CD14-positive monocyte (primary cell): ENCODE measurements around the gene NBEA. TPM values are rescaled to one million over a fixed set of nuclear protein-coding genes. Genes with fewer than 3 reads are reported as not detected.

Source experiments
- DNase-seq, 3 donors: peaks; one replicate each; pipeline ENCODE4 v3.0.0-alpha.2; 2011 to 2022
- H2AFZ ChIP-seq: 2 replicates; pipeline ENCODE4 v1.6.0; 2012; ENCODE audit warnings: mild to moderate bottlenecking, low read depth, low read length, inconsistent platforms; ENCODE audit not compliant: insufficient read depth, poor library complexity, severe bottlenecking
- H3K27ac ChIP-seq, 2 donors: 1 replicate in 1 of 2; 2 replicates in 1 of 2; pipeline ENCODE4 v1.5.1; 2012 to 2013; ENCODE audit warnings: low read length in 2 of 2, control low read depth in 1 of 2, inconsistent platforms in 1 of 2, low read depth in 1 of 2, mild to moderate bottlenecking in 1 of 2
- H3K27me3 ChIP-seq, 2 donors: one replicate each; pipeline versions ENCODE4 v1.6.0 to v1.6.1; 2011 to 2013; ENCODE audit warnings: low read length in 2 of 2; ENCODE audit not compliant: control insufficient read depth in 2 of 2, insufficient read depth in 2 of 2
- H3K36me3 ChIP-seq, 2 donors: replicated peaks in 1 of 2; 1 replicate in 1 of 2; 2 replicates in 1 of 2; pipeline versions ENCODE4 v1.5.1 to v1.6.1; 2012 to 2013; ENCODE audit warnings: low read length in 2 of 2, control low read depth in 1 of 2, inconsistent platforms in 1 of 2, mild to moderate bottlenecking in 1 of 2; ENCODE audit not compliant: insufficient read depth in 2 of 2, control insufficient read depth in 1 of 2
- H3K4me1 ChIP-seq, 2 donors: 1 replicate in 1 of 2; 2 replicates in 1 of 2; pipeline versions ENCODE4 v1.5.1 to v1.6.1; 2012 to 2013; ENCODE audit warnings: low read length in 2 of 2, control low read depth in 1 of 2, inconsistent platforms in 1 of 2, mild to moderate bottlenecking in 1 of 2, moderate library complexity in 1 of 2; ENCODE audit not compliant: insufficient read depth in 2 of 2, control insufficient read depth in 1 of 2
- H3K4me2 ChIP-seq: replicated peaks from 2 replicates; pipeline ENCODE3; 2012; ENCODE audit warnings: low read length, moderate library complexity, mild to moderate bottlenecking; ENCODE audit not compliant: poor library complexity, severe bottlenecking; ENCODE audit errors: extremely low read depth
- H3K4me3 ChIP-seq, 3 experiments: fragments of 200-600 bp in 1 of 3; sonication (generic) in 1 of 3; replicated peaks in 1 of 3; 1 replicate in 2 of 3; 2 replicates in 1 of 3; pipeline ENCODE4 v1.5.1; 2011 to 2013; ENCODE audit warnings: low read length in 3 of 3, mild to moderate bottlenecking in 3 of 3, control low read depth in 2 of 3, low read depth in 2 of 3, inconsistent platforms in 1 of 3, moderate library complexity in 1 of 3
- H3K79me2 ChIP-seq: 2 replicates; pipeline ENCODE4 v1.6.0; 2012; ENCODE audit warnings: mild to moderate bottlenecking, control low read depth, inconsistent platforms, low read length, moderate library complexity; ENCODE audit not compliant: insufficient read depth
- H3K9ac ChIP-seq: 2 replicates; pipeline ENCODE4 v1.6.0; 2017; ENCODE audit warnings: low read length, mild to moderate bottlenecking; ENCODE audit not compliant: insufficient read depth, poor library complexity, severe bottlenecking
- H3K9me3 ChIP-seq, 2 donors: replicated peaks in 1 of 2; 1 replicate in 1 of 2; 2 replicates in 1 of 2; pipeline versions ENCODE4 v1.5.1 to v1.6.1; 2012 to 2013; ENCODE audit warnings: low read length in 2 of 2, control low read depth in 1 of 2; ENCODE audit not compliant: control insufficient read depth in 1 of 2, insufficient read depth in 1 of 2
- H4K20me1 ChIP-seq: 2 replicates; pipeline ENCODE4 v1.6.0; 2012; ENCODE audit warnings: mild to moderate bottlenecking, low read length, control low read depth, moderate library complexity; ENCODE audit not compliant: insufficient read depth
- H3K27ac Mint-ChIP-seq, 7 donors: one replicate each; pipeline ENCODE4 v1.8.0; 2020; ENCODE audit warnings: mild to moderate bottlenecking in 7 of 7, mixed read lengths in 7 of 7, moderate library complexity in 6 of 7, inconsistent platforms in 2 of 7
- H3K27me3 Mint-ChIP-seq, 3 donors: one replicate each; pipeline ENCODE4 v1.8.0; 2021 to 2022; ENCODE audit warnings: low read depth in 3 of 3, mild to moderate bottlenecking in 3 of 3, mixed read lengths in 3 of 3, moderate library complexity in 3 of 3, inconsistent platforms in 1 of 3
- H3K36me3 Mint-ChIP-seq, 2 donors: one replicate each; pipeline ENCODE4 v1.8.0; 2020; ENCODE audit warnings: mixed read lengths in 2 of 2, inconsistent platforms in 1 of 2, mild to moderate bottlenecking in 1 of 2
- H3K4me1 Mint-ChIP-seq: one replicate; pipeline ENCODE4 v1.8.0; 2020; ENCODE audit warnings: mild to moderate bottlenecking, mixed read lengths
- H3K4me3 Mint-ChIP-seq, 2 donors: one replicate each; pipeline ENCODE4 v1.8.0; 2020; ENCODE audit warnings: mild to moderate bottlenecking in 2 of 2, mixed read lengths in 2 of 2, moderate library complexity in 1 of 2
- H3K9me3 Mint-ChIP-seq, 7 donors: one replicate each; pipeline ENCODE4 v1.8.0; 2020 to 2022; ENCODE audit warnings: mixed read lengths in 7 of 7, mild to moderate bottlenecking in 6 of 7, moderate library complexity in 6 of 7, inconsistent platforms in 2 of 7
- CTCF ChIP-seq: fragments of 200-600 bp; IDR thresholded peaks from one replicate; pipeline ENCODE4 v1.8.0; 2022; ENCODE audit warnings: antibody characterized with exemption, mild to moderate bottlenecking
- WGBS: methylation state at CpG from one replicate; pipeline ENCODE4 v1.1.5; 2013; ENCODE audit warnings: missing lambda C conversion rate; ENCODE audit not compliant: insufficient coverage; 5-methylcytosine and 5-hydroxymethylcytosine counted together
- intact Hi-C, 2 donors: fragments of 100-400 bp; cut with micrococcal nuclease; formaldehyde crosslinking; loops; one replicate each; pipeline versions ENCODE4 v1.15.0 to v1.15.1; 2023
- polyA plus RNA-seq, 3 donors: library from polyadenylated mRNA; depleted of rRNA in 1 of 3; unstranded in 2 of 3; stranded (reverse) in 1 of 3; fragments of 300-500 nt in 2 of 3; fragments of >200 nt in 1 of 3; fragmentation: Illumina TruSeq in 2 of 3; gene quantifications; 1 replicate in 2 of 3; 2 replicates in 1 of 3; pipeline ENCODE4 v1.2.3, GENCODE V29; 2012 to 2021

Gene NBEA
- polyA plus RNA-seq, 3 donors, result 0.03 to 0.23 (median 0.08) TPM

DNA sequence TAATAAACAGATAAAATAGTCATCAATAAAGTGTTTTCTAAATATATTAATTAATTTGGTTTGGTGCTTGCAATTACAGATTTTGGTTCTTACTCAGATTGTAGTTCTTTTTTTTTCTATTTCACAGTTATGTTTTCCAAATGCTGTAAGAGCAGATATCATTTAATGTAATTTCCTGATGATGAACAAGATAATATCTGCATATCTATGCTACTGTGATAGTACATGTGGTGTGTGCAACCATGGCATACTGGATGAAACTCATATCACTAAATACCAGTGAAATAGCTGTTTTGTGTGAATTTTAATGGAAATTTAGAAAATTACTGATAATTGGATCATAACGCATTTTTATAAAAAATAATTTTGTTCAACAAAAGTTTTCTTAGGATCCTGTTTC lies 623.2 kb downstream of the NBEA start:
- Histone ChIP-seq H3K27me3 (no peaks in the 10 kb centered on the region), H3K4me1 (no peaks in the 10 kb centered on the region), H3K9ac (no peak overlapping the region), H2AFZ (no peak overlapping the region), H3K4me3 (no peak overlapping the region), H4K20me1 (no peaks in the 10 kb centered on the region), H3K9me3 (no peaks in the 10 kb centered on the region), H3K27ac (no peak overlapping the region), H3K79me2 (no peaks in the 10 kb centered on the region), H3K4me2 (no peak overlapping the region), H3K36me3 (no peaks in the 10 kb centered on the region)
- Mint-ChIP-seq H3K27ac (no peak overlapping the region), H3K9me3 (no peaks in the 10 kb centered on the region), H3K4me1 (peaks cover 2% of the 10 kb centered on the region), H3K36me3 (no peaks in the 10 kb centered on the region), H3K4me3 (no peak overlapping the region), H3K27me3 (peaks cover 0 to 2% (median 0%) of the 10 kb centered on the region in 3 donors)
- WGBS, result no CpG with 5 or more reads among the region's 1 CpG
- no peak for TF ChIP-seq CTCF
- no peak for DNase-seq
- intact Hi-C loops, result no loop called here

DNA sequence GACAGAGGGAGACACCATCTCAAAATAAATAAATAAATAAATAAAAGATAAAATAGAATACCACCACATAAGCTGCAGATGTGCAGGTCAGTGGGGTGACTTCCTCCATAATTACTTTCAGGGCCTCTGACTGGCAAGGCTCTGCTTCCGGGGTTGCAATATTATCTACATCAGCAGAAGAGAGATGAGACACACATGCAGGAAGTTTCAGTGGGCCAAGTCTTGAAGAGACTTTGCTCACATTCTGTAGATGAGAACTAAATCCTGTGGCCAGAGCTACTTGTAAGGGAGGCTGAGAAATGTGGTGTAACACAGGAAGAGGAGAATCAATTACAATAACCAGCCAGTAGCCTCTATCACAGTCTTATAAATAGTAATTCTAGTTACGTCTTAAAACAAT lies 624.3 kb downstream of the NBEA start:
- Histone ChIP-seq H3K9ac (no peak overlapping the region), H3K79me2 (no peaks in the 10 kb centered on the region), H3K4me2 (no peak overlapping the region), H3K4me3 (no peak overlapping the region), H3K4me1 (no peaks in the 10 kb centered on the region), H3K27ac (no peak overlapping the region), H3K27me3 (no peaks in the 10 kb centered on the region), H3K9me3 (no peaks in the 10 kb centered on the region), H3K36me3 (no peaks in the 10 kb centered on the region), H2AFZ (no peak overlapping the region), H4K20me1 (no peaks in the 10 kb centered on the region)
- intact Hi-C loops, result no loop called here
- DNase-seq, result no peak
- Mint-ChIP-seq H3K4me1 (peaks cover 2% of the 10 kb centered on the region), H3K4me3 (no peak overlapping the region), H3K27me3 (peaks cover 0 to 2% (median 0%) of the 10 kb centered on the region in 3 donors), H3K9me3 (no peaks in the 10 kb centered on the region), H3K27ac (no peak overlapping the region), H3K36me3 (no peaks in the 10 kb centered on the region)
- no peak for TF ChIP-seq CTCF
- WGBS, result 100% methylated on average over 1 of the region's 2 CpGs
